Measurements from ENCODE around the gene CPB1.
A peak's percentile ranks its signal among the peaks of the same experiment; 100 is the strongest.

Gene CPB1

DNA sequence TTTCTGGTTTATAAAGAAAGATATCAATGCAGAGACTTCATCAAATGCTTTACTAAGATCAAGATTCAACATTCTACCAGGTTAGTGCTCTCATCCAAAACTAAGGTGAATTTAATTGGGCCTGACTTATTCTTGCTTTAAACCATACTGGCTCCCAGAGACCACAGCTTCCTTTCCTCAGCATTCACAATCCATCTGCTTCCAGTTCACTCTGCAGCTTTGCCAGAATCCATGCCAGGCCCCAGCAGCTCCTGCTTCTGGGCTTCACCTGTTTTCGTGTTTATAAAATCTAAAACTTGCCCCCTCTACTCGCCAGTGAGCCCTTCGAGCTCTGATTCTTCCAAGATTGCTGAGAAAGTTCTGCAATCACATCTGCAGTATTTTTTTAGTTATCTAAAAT, 2.3 kb downstream of the CPB1 start:
- no peak for DNase-seq (ENCODE audit: low read depth, low spot score)

DNA sequence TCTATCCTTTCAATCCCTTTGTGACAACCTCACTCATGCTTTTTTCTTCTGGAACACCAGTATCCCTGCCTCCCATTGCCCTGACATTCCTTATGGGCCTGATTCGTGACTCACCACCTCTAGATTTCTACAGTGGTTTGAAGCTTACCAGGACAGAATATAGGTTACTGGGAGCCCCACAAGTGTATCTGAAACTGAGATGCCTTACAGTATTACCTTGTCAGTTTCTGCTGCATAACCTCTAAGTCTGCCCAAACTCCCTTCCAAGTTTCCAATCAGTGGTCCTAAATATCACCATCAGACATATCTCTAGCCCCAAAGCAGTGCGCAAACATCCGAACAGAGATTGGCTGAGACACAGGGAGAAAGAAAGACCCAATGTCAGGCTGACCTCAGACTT, 5.6 kb downstream of the CPB1 start:
- DNase-seq (ENCODE audit: low read depth, low spot score), result no peak

DNA sequence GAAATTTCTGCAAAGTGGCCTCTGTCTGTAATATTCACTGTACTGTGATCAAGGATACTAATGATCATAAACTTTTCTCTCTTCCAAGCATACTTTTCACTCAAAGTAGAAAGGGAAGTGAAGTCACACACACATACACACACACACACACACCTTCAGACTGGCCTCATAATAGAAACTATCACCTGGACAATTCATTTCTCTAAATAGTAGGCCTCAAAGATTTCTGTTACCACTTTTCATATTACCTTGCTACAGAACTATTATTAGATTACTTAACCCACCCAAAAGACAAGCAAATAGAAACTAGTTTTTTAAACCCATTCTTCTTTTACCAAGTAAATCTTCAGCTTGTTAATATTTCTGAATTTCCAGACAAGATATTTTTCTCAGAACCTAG, 12.2 kb downstream of the CPB1 start:
- DNase-seq (ENCODE audit: low read depth, low spot score), result no peak

DNA sequence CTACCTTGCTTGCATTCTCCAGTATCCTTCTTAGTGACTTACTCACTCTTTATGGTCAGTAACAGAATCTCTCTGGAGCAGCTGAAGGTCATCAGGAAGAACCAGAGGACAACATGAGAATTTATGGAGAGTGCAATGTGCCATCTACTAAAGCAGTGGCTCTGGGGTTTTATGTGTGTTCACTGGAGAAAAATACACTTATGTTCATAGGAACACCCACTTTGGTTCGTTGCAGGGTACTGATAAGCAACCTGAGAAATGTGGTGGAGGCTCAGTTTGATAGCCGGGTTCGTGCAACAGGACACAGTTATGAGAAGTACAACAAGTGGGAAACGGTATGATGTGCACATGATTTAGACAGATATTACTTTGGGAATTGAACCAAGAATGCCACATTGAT, 12.8 kb downstream of the CPB1 start:
- DNase-seq (ENCODE audit: low read depth, low spot score), result no peak

DNA sequence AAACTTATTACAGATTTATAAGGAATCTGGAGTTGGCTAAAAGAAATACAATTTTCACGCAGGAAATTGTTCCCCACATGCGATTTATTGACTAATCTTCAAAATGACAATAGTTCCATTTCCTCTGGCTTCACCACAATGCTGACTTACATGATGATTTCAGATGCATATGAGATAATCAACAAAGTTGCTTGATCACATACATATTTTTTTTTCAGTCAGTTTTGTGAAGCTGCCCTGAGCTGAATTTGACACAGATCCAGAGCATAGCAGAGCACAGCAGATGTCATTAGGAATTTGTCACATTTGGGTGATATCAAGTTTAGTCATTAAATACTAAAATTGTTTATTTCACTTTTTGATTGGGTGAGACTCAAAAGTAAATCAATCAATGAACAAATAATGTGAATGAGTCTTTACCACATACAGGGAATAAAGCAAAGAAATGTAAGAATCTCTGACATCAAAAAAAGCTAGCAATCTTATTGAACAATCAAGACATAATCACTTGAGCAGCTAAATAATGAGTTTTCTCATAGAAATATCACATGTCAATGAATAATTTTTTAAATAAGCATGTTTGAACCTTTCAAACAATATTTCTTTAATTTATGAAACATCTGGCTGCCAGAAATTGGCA, 18.3 kb downstream of the CPB1 start:
- no peak for DNase-seq (ENCODE audit: low read depth, low spot score)

DNA sequence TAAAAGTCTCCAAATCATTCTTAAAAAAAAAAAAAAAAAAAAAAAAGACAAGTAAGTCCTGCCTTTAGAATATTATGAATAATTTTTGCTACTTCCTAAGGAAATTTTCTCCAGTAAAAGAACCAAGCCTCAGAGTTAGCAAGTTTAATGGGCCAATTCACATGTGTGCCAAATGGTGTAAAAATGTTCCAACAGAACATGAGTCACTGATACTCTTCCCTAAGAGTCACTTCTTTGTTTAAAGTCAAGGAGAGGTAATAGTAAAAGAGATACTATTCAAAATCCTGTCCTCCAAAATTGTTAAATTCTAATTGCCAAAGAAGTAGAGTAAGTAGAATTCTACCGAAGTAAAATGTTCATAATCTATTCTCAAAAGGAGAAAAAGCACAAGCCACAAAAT, 19.7 kb downstream of the CPB1 start:
- no peak for DNase-seq (ENCODE audit: low read depth, low spot score)

GRCh38 chr3:148848410-148848809, 20.8 kb downstream of the CPB1 start:
- no peak for DNase-seq (ENCODE audit: low read depth, low spot score)

GRCh38 chr3:148852271-148852992, 24.8 kb downstream of the CPB1 start:
- DNase-seq (ENCODE audit: low read depth, low spot score), result no peak

- DNase-seq (ENCODE audit: low read depth, low spot score), result no peak
These were observed 25.5 kb downstream of the CPB1 start for GRCh38 chr3:148853076-148853475.

- DNase-seq (ENCODE audit: low read depth, low spot score), result no peak
These were observed 26.4 kb downstream of the CPB1 start for GRCh38 chr3:148854061-148854460.

GRCh38 chr3:148856384-148856783, 28.8 kb downstream of the CPB1 start:
- no peak for DNase-seq (ENCODE audit: low read depth, low spot score)

DNA sequence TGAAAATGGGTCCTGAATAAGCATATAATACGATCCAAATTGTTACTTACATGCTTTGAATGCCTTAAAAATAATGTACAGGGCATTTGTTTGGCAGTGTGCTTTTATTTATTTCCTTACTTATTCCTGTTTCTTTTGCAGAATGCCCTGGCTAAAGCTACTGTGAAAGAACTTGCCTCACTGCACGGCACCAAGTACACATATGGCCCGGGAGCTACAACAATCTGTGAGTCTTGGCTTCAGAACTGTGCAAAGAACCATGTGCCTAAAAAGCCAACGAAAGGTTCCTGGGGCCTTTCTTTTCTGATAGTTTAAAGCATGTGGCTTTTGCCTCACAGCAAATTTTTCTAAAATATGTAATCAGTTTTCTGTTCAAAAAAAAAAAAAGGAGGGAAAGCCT, 29.7 kb downstream of the CPB1 start:
- no peak for DNase-seq (ENCODE audit: low read depth, low spot score)

DNA sequence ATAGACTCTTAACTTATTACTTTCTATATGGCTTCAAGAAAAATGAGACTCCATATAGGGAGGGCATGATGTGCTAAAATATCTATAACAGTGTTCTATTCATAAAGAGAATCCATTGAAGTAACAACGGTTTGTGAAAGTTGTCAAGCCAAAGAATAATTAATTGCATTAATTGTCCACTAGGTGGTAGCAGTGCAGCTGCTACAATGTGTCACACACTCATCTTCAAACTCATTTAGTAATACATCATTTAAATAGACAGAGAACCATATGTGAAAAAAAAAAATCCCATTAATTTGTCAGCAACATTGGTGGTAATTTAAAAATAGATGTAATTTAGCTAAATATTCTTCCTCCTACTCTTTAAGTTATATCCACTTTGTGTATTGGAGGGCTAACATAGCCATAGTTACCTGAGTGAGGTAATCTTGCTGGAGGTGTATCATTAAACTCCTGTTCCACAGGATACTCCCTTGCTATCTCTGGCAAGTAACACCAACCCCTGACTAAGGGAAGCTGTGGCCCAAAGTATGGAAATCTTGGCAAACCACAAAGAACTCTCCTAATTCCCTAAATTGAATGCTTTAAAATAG, 33.8 kb downstream of the CPB1 start:
- no peak for DNase-seq (ENCODE audit: low read depth, low spot score)

DNA sequence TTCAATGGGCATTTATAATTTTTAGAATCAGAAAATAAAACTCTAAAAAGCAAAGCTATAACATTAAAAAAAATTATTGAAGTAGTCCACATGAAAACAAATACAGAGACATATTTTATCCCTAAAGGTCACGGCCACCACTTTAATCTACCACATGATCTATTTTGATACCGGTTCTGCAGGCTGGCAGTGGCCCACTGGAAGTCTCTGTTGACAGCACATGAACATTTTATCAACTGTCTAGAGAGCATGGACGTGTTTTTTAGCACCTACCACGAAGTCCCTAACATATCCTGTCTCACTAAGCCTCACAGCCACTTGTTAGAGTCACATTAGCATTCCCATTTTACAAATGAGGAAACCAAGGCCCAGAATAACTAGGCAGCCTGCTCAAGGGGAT, 35.7 kb downstream of the CPB1 start:
- DNase-seq (ENCODE audit: low read depth, low spot score), result no peak

- no peak for DNase-seq (ENCODE audit: low read depth, low spot score)
These were observed 36.2 kb downstream of the CPB1 start for GRCh38 chr3:148863814-148864213.

DNA sequence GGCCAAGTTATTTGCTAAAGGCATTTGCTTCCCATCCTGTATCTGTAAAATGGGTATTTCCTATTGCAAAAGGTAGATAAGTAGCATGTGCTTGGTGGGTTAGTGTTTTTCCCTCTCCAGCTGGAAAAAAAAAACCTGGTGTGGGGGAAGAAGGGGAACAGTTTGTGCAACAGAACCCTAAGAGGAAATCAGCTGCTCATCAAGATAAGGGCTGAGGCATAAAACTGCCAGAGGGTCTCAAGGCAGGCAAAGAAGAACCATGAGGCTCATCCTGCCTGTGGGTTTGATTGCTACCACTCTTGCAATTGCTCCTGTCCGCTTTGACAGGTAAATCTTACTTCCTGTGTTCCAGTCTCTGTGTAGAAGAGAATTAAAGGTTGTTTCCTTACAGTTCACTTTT, 37.4 kb downstream of the CPB1 start, which contains the start of gene CPA3:
TSS of gene CPA3 (plus strand) at position 248 of the 400 bp plus-strand sequence. CDS start at position 260, 12 bp downstream.
- no peak for DNase-seq (ENCODE audit: low read depth, low spot score)

GRCh38 chr3:148866261-148866660, 38.6 kb downstream of the CPB1 start:
- DNase-seq (ENCODE audit: low read depth, low spot score), result peak; percentile 15

DNA sequence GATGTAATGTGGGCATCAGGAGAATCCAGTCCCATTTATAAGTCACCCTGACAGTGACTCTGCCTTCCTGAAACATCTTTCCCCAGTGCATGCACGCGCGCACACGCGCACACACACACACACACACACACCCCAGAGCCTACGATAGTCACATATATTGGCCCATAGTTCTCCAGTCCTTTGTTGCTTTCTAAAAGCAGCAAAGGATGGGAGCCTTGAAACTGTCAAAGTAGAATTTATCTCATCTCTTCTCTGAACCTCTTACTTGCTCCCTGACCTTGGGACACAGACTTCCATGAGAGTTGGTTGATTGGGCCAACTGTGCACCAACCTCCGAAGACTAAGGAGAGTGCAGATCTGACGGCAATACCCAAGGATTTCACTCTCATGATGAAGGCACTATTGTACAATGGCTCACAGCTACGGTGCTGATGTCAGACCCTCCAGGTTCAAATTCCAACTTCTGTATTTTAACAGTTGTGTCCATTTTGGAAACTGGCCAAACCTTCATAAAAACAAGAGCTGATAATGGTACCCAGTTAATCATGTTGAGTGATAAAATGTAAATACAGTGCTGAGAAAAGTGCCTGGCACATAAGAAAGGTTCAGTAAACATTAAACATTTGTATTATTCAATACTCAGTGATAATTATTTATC, 45.8 kb downstream of the CPB1 start:
- no peak for DNase-seq (ENCODE audit: low read depth, low spot score)

DNA sequence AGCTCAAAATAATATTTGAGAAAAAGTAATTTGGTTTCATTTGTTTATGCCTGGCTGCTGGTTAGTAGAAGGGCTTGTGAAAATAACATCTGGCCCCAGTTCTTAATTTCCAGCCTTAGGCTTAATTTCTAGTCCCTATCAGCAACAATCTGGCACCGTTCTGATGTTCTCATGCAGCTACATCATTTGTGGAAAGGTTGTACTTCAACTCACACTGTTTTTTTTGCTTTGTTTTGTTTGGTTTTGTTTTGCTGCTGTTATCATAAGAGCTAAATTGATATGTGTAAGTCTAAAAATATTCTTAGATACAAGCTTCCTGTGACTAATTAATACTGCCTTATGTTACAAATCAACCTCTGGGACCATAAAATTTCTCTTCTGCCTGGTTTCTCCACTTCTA, 46.4 kb downstream of the CPB1 start:
- no peak for DNase-seq (ENCODE audit: low read depth, low spot score)

DNA sequence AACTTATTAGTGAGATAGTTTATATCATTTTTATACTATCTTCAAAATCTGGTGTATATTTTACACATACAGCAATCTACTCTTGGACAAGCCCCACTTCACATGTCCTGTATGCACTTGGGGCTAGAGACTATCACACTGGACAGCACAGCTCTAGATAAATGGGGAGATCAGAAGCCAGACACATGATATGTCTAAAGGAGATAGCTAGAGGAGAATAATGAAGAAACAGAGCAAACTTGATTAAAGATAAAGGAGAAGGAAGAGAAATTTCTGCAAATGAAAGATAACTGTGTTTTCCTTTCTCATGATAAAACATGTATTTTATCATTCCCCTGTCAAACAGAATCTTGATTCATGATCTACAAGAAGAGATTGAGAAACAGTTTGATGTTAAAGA, 50.5 kb downstream of the CPB1 start:
- no peak for DNase-seq (ENCODE audit: low read depth, low spot score)

GRCh38 chr3:148879256-148879655, 51.6 kb downstream of the CPB1 start:
- no peak for DNase-seq (ENCODE audit: low read depth, low spot score)

- DNase-seq (ENCODE audit: low read depth, low spot score), result peak; percentile 15
These were observed 53.1 kb downstream of the CPB1 start for GRCh38 chr3:148880681-148881080.

DNA sequence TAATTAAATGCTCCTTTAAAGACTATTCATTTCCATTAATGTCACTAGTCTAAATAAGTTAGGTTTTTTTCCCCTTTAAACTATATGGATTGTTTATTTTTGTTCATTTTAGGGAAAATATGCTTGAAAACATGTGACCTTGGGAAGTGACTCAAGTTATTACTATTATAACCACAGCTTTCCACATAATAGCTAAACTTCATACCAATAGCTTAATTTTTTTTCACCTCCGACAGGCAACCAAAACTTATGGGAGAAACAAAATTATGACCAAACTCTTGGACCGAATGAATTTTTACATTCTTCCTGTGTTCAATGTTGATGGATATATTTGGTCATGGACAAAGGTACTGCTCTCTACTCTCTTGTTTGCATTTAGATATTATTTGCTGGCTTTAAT, 53.7 kb downstream of the CPB1 start:
- no peak for DNase-seq (ENCODE audit: low read depth, low spot score)

Data from iPS DF 19.7 (cell line).